GM21576 (cell line): ENCODE results near the gene ANKMY1.
"Not testable (repeated sequence)": the region's sequence is repeated elsewhere in the genome, so short reads cannot be mapped to it uniquely, and the experiment has no call there.

Experiments
- ATAC-seq: cut with Tn5 transposase; IDR thresholded peaks from one replicate; pipeline ENCODE4 v1.9.1; 2021; ENCODE audit warnings: mild to moderate bottlenecking, moderate library complexity; ENCODE audit not compliant: unreplicated experiment

The ANKMY1 gene

GRCh38 chr2:240557101-240557751, 562 bp downstream of the ANKMY1 start:
- no peak for ATAC-seq

- ATAC-seq = no peak
Observed at GRCh38 chr2:240556553-240557100, 1.2 kb downstream of the ANKMY1 start.

GRCh38 chr2:240555541-240556250, 2.1 kb downstream of the ANKMY1 start:
- ATAC-seq = no peak

GRCh38 chr2:240554767-240555493, 2.9 kb downstream of the ANKMY1 start:
- ATAC-seq = no peak

- no peak for ATAC-seq
Observed at GRCh38 chr2:240553956-240554480, 3.8 kb downstream of the ANKMY1 start.

- ATAC-seq = no peak
Observed at GRCh38 chr2:240551811-240552210, 6.0 kb downstream of the ANKMY1 start.

GRCh38 chr2:240551288-240551687, 6.5 kb downstream of the ANKMY1 start:
- no peak for ATAC-seq

- ATAC-seq = no peak
Observed at GRCh38 chr2:240539906-240540305, 17.9 kb downstream of the ANKMY1 start.

- ATAC-seq = not testable (repeated sequence)
Observed at GRCh38 chr2:240539101-240539500, 18.7 kb downstream of the ANKMY1 start.

- no peak for ATAC-seq
Observed at GRCh38 chr2:240538031-240538780, 19.6 kb downstream of the ANKMY1 start.

GRCh38 chr2:240532031-240532775, 25.6 kb downstream of the ANKMY1 start:
- no peak for ATAC-seq

GRCh38 chr2:240531038-240531437, 26.8 kb downstream of the ANKMY1 start:
- ATAC-seq = no peak

- ATAC-seq = no peak
Observed at GRCh38 chr2:240530181-240530580, 27.6 kb downstream of the ANKMY1 start.

GRCh38 chr2:240529344-240529999, 28.3 kb downstream of the ANKMY1 start:
- no peak for ATAC-seq

- no peak for ATAC-seq
Observed at GRCh38 chr2:240528406-240529040, 29.3 kb downstream of the ANKMY1 start.

- no peak for ATAC-seq
Observed at GRCh38 chr2:240527153-240527750, 30.5 kb downstream of the ANKMY1 start.

GRCh38 chr2:240526521-240526920, 31.3 kb downstream of the ANKMY1 start:
- no peak for ATAC-seq

- no peak for ATAC-seq
Observed at GRCh38 chr2:240525802-240526201, 32.0 kb downstream of the ANKMY1 start.
